ENCODE results near the gene ANKRD27. TPM values are rescaled to one million over a fixed set of nuclear protein-coding genes. Genes with fewer than 3 reads are reported as not detected.
A peak's percentile ranks its signal among the peaks of the same experiment; 100 is the strongest.

The ANKRD27 gene
- total RNA-seq, 1 donor from 2014 or later = 24.9 TPM

GRCh38 chr19:32682317-32682716 lies 7.3 kb upstream of the ANKRD27 start:
- H3K9ac ChIP-seq = no peak overlapping the region
- H3K27ac ChIP-seq = no peak overlapping the region
- Mint-ChIP-seq H3K4me3 (no peak overlapping the region), H3K9me3 (no peaks in the 10 kb centered on the region), H3K4me1 (peaks cover 6% of the 10 kb centered on the region), H3K27me3 (ENCODE audit: insufficient read depth, low read depth) (peaks cover 17% of the 10 kb centered on the region), H3K36me3 (no peaks in the 10 kb centered on the region), H3K27ac (no peak overlapping the region)
- no peak overlapping the region for H3K4me3 ChIP-seq
- no peak overlapping the region for H3K4me2 ChIP-seq
- H3K79me2 ChIP-seq (ENCODE audit: low read depth) = no peaks in the 10 kb centered on the region
- peaks cover 10% of the 10 kb centered on the region for H3F3A ChIP-seq (ENCODE audit: low read depth)
- no peaks in the 10 kb centered on the region for H3K36me3 ChIP-seq
- no peak overlapping the region for H2AFZ ChIP-seq (replicated peaks)
- TF ChIP-seq CTCF (IDR thresholded peaks at IDR 0.05) = no peak
- no peak for TF ChIP-seq EZH2phosphoT487 (IDR thresholded peaks at IDR 0.05)
- no peak for TF ChIP-seq EZH2 (IDR thresholded peaks at IDR 0.05)
- H3K4me1 ChIP-seq = peaks cover 5% of the 10 kb centered on the region
- no peak for DNase-seq (ENCODE audit: low spot score)
- peaks cover 2% of the 10 kb centered on the region for H4K20me1 ChIP-seq (ENCODE audit: low read depth)
- H3K27me3 ChIP-seq = peaks cover 27% of the 10 kb centered on the region
- no peaks in the 10 kb centered on the region for H3K9me3 ChIP-seq (ENCODE audit: low read depth)

- H3K4me1 Mint-ChIP-seq = peaks cover 10% of the 10 kb centered on the region
- Histone ChIP-seq H3K27me3 (peaks cover 40% of the 10 kb centered on the region), H3F3A (ENCODE audit: low read depth) (peaks cover 19% of the 10 kb centered on the region), H3K79me2 (ENCODE audit: low read depth) (no peaks in the 10 kb centered on the region), H3K9ac (no peak overlapping the region), H2AFZ (replicated peaks) (no peak overlapping the region), H4K20me1 (ENCODE audit: low read depth) (peaks cover 14% of the 10 kb centered on the region), H3K4me3 (no peak overlapping the region), H3K36me3 (no peaks in the 10 kb centered on the region), H3K4me2 (no peak overlapping the region), H3K27ac (no peak overlapping the region), H3K4me1 (peaks cover 12% of the 10 kb centered on the region), H3K9me3 (ENCODE audit: low read depth) (no peaks in the 10 kb centered on the region)
- H3K9me3 Mint-ChIP-seq = no peaks in the 10 kb centered on the region
- H3K4me3 Mint-ChIP-seq = no peak overlapping the region
- DNase-seq (ENCODE audit: low spot score) = no peak
- H3K36me3 Mint-ChIP-seq = no peaks in the 10 kb centered on the region
- no peak overlapping the region for H3K27ac Mint-ChIP-seq
- H3K27me3 Mint-ChIP-seq (ENCODE audit: insufficient read depth, low read depth) = peaks cover 20% of the 10 kb centered on the region
- no peak for TF ChIP-seq CTCF (IDR thresholded peaks at IDR 0.05)
Measured at GRCh38 chr19:32680986-32681385, 6.0 kb upstream of the ANKRD27 start.

- Histone ChIP-seq H3K4me1 (peaks cover 12% of the 10 kb centered on the region), H3K36me3 (no peaks in the 10 kb centered on the region), H3K79me2 (ENCODE audit: low read depth) (peaks cover 17% of the 10 kb centered on the region), H3K9ac (no peak overlapping the region), H3K9me3 (ENCODE audit: low read depth) (no peaks in the 10 kb centered on the region), H3K27me3 (peaks cover 69% of the 10 kb centered on the region), H2AFZ (replicated peaks) (no peak overlapping the region), H3K27ac (peak overlapping the region; percentile 36), H3K4me2 (peak overlapping the region; percentile 76), H4K20me1 (ENCODE audit: low read depth) (peaks cover 38% of the 10 kb centered on the region), H3F3A (ENCODE audit: low read depth) (peaks cover 19% of the 10 kb centered on the region), H3K4me3 (peak overlapping the region; percentile 90)
- Mint-ChIP-seq H3K36me3 (peaks cover 4% of the 10 kb centered on the region), H3K4me1 (peaks cover 20% of the 10 kb centered on the region), H3K27ac (peak overlapping the region; percentile 26), H3K9me3 (no peaks in the 10 kb centered on the region), H3K4me3 (peak overlapping the region; percentile 81), H3K27me3 (ENCODE audit: insufficient read depth, low read depth) (peaks cover 33% of the 10 kb centered on the region)
- DNase-seq (ENCODE audit: low spot score) = peak; percentile 96
- TF ChIP-seq CTCF (IDR thresholded peaks at IDR 0.05) = peak; percentile 29
- TF ChIP-seq EZH2 (IDR thresholded peaks at IDR 0.05) = no peak
Measured at GRCh38 chr19:32677657-32678056, 2.7 kb upstream of the ANKRD27 start.
